Fibroblast of lung (primary cell): ENCODE measurements around the gene UBXN6. TPM values are rescaled to one million over a fixed set of nuclear protein-coding genes. Genes with fewer than 3 reads are reported as not detected.

Source experiments
- DNase-seq, 2 donors: peaks; one replicate each; pipeline versions ENCODE4 v3.0.0 to v3.0.0-alpha.2; 2010; ENCODE audit warnings: low read depth in 2 of 2
- H2AFZ ChIP-seq: 2 replicates; pipeline ENCODE4 v1.5.1; 2012; ENCODE audit warnings: low read length, control low read depth, inconsistent platforms
- H3K27ac ChIP-seq: 2 replicates; pipeline ENCODE4 v1.5.1; 2011; ENCODE audit warnings: low read length, control low read depth; ENCODE audit not compliant: insufficient read depth
- H3K27me3 ChIP-seq: 2 replicates; pipeline ENCODE4 v1.5.1; 2011; ENCODE audit warnings: mild to moderate bottlenecking, low read length; ENCODE audit not compliant: control insufficient read depth, insufficient read depth
- H3K36me3 ChIP-seq: 2 replicates; pipeline ENCODE4 v1.5.1; 2011; ENCODE audit warnings: low read length; ENCODE audit not compliant: control insufficient read depth, insufficient read depth
- H3K4me1 ChIP-seq: 2 replicates; pipeline ENCODE4 v1.5.1; 2011; ENCODE audit warnings: low read length; ENCODE audit not compliant: control insufficient read depth, insufficient read depth; ENCODE audit errors: extremely low read depth
- H3K4me2 ChIP-seq: 2 replicates; pipeline ENCODE4 v1.5.1; 2011; ENCODE audit warnings: low read length, control low read depth; ENCODE audit not compliant: insufficient read depth; ENCODE audit errors: extremely low read depth
- H3K4me3 ChIP-seq, 4 experiments: fragments of 200-600 bp in 1 of 4; sonication (generic) in 1 of 4; replicated peaks in 1 of 4; 2 replicates each; pipeline ENCODE4 v1.5.1; 2011 to 2016; ENCODE audit warnings: low read length in 4 of 4, low read depth in 3 of 4, mild to moderate bottlenecking in 3 of 4, control low read depth in 2 of 4, inconsistent platforms in 1 of 4, mixed read lengths in 1 of 4; ENCODE audit not compliant: insufficient read depth in 1 of 4; ENCODE audit errors: control extremely low read depth in 1 of 4
- H3K79me2 ChIP-seq: 2 replicates; pipeline ENCODE4 v1.5.1; 2012; ENCODE audit warnings: mild to moderate bottlenecking, low read length, inconsistent platforms; ENCODE audit not compliant: control insufficient read depth, insufficient read depth
- H3K9ac ChIP-seq: 2 replicates; pipeline ENCODE4 v1.5.1; 2011; ENCODE audit warnings: mild to moderate bottlenecking, low read length, control low read depth; ENCODE audit not compliant: insufficient read depth
- H3K9me3 ChIP-seq: 2 replicates; pipeline ENCODE4 v1.5.1; 2012; ENCODE audit warnings: low read depth, low read length; ENCODE audit not compliant: control insufficient read depth, insufficient read depth
- H4K20me1 ChIP-seq: 2 replicates; pipeline ENCODE4 v1.5.1; 2011; ENCODE audit warnings: low read length; ENCODE audit not compliant: control insufficient read depth, insufficient read depth; ENCODE audit errors: extremely low read depth
- EZH2 ChIP-seq: IDR thresholded peaks from 2 replicates; pipeline ENCODE4 v1.5.1; 2012; ENCODE audit warnings: low read length, control low read depth, mild to moderate bottlenecking; ENCODE audit errors: missing control alignments
- polyA plus RNA-seq, 2 donors: library from polyadenylated mRNA; depleted of rRNA in 1 of 2; stranded (reverse) in 1 of 2; unstranded in 1 of 2; fragments of >200 nt; gene quantifications; 2 replicates each; pipeline ENCODE4 v1.2.1, GENCODE V29; 2011 to 2012; ENCODE audit warnings: missing spikeins in 1 of 2
- total RNA-seq: library from RNA; depleted of rRNA; stranded (reverse); fragments of >200 nt; gene quantifications from 2 replicates; pipeline ENCODE4 v1.2.1, GENCODE V29; 2014
- TF ChIP-seq, protein P1 (sequence below), 2 donors: IDR thresholded peaks in 1 of 2; conservative IDR thresholded peaks in 1 of 2; 1 replicate in 1 of 2; 2 replicates in 1 of 2; pipeline ENCODE4 v1.5.1; 2011 to 2012; ENCODE audit warnings: low read length in 2 of 2, control low read depth in 1 of 2, inconsistent platforms in 1 of 2, low read depth in 1 of 2, mild to moderate bottlenecking in 1 of 2

The UBXN6 gene
- total and polyA plus RNA-seq, 2 donors (not counting 1 experiment from before 2014, with no cell fraction given): 49.1 to 114 TPM

DNA sequence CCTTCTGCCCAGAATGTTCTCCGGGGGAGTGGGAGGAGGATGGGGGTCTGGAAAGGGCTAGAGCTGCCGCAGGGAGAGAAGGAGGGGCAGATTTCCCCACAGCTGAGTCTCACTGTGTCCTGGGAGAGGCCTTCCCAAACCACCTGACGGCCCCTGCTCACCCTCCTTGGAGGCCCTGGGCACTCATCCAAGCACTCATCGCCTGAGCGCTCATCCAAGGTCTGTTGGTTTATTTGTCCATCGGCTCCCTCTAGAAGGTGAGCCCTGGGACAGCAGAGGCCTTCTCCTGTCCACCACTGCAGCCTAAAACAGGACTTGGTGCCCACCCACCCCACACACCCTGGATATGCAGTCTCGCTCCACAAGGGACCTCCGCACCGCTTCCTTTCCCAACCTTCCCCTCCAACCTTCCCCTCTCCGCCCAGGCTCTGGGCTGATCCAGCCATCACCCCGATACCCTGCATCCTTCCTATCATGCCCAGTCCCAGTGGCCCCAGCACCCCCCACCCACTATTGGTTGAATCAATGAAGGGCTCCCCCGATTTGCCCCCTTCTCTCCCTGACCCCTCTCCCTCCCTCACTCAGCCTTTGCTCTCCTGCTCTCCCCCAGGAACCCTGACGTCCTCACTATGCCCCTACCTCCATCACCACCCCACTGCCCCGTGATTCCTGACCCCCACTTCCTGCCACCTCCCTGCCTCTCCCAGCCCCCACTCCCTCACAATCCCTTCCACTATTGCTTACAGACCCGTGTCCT, 1.7 kb downstream of the UBXN6 start:
- Histone ChIP-seq H3K4me1 (peaks cover 15% of the 10 kb centered on the region), H3K27me3 (no peaks in the 10 kb centered on the region), H3K79me2 (peaks cover 27% of the 10 kb centered on the region), H3K27ac (peak overlapping the region; percentile 92), H3K4me2 (peak overlapping the region; percentile 99), H3K9me3 (no peaks in the 10 kb centered on the region), H2AFZ (no peak overlapping the region), H3K9ac (peak overlapping the region; percentile 81), H3K4me3 (peak overlapping the region; percentile 62 to 94 (median 74)), H4K20me1 (no peaks in the 10 kb centered on the region), H3K36me3 (peaks cover 23% of the 10 kb centered on the region)
- peak; percentile 61 to 78 for DNase-seq
- TF ChIP-seq EZH2: no peak
- TF ChIP-seq, protein P1, sequence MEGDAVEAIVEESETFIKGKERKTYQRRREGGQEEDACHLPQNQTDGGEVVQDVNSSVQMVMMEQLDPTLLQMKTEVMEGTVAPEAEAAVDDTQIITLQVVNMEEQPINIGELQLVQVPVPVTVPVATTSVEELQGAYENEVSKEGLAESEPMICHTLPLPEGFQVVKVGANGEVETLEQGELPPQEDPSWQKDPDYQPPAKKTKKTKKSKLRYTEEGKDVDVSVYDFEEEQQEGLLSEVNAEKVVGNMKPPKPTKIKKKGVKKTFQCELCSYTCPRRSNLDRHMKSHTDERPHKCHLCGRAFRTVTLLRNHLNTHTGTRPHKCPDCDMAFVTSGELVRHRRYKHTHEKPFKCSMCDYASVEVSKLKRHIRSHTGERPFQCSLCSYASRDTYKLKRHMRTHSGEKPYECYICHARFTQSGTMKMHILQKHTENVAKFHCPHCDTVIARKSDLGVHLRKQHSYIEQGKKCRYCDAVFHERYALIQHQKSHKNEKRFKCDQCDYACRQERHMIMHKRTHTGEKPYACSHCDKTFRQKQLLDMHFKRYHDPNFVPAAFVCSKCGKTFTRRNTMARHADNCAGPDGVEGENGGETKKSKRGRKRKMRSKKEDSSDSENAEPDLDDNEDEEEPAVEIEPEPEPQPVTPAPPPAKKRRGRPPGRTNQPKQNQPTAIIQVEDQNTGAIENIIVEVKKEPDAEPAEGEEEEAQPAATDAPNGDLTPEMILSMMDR (conservative IDR thresholded peaks at IDR 0.05 in 1 of 2, IDR thresholded peaks at IDR 0.05 in 1 of 2; ENCODE audit: low read depth in 1 of 2, low read length in 2 of 2): peak in 1 of 2 donors; percentile 7

DNA sequence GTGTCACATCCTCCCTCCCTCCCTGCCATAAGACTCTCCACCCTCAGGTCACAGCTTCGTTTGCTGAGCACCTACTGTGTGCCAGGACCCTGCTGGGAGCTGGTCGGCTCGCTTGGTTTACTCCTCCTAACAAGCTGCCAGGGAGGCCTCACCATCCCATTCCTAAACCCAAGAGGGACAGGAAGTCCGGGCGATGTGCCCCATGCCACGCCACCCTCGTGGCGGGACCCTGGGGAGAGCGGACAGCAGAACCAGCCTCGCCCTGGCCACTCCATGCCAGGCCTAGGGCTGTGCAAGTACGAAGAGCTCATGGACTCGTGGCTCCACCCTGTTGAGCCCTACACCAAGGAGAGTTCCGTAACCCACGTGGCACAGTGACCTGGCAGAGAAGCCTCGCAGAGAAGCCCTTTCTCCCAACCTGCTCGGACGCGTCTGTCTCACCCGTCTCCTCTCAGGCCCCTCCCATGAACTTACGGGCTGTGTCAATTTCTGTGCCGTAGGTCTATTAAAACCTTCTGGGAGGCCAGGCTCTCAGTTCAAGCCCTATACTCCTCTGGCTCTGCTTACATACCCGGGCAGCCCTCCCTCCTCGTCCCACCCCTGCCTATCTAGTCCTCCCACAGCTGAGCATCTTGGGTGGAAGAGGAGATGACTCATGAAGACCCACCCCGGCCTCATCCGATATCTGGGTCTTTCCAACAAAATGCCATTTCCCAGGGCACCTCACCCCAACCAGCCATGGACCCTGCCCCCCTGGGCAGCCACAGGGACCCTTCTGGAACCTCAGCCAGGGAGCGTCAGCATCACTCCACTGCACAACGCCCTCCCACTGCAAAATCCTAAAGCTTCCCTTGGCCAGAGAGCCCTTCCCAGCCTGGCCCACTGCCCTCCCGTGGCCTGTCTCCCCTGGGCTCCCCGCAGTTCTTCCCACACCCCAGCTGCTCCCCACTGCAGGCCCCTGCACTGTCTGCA, 2.6 kb downstream of the UBXN6 start:
- H3K27me3 ChIP-seq: no peaks in the 10 kb centered on the region
- peak; percentile 26 to 71 for DNase-seq
- H3K4me1 ChIP-seq: peaks cover 15% of the 10 kb centered on the region
- peaks cover 27% of the 10 kb centered on the region for H3K79me2 ChIP-seq
- peak overlapping the region; percentile 67 for H3K27ac ChIP-seq
- no peak for TF ChIP-seq EZH2
- H3K36me3 ChIP-seq: peaks cover 26% of the 10 kb centered on the region
- H3K9ac ChIP-seq: no peak overlapping the region
- no peaks in the 10 kb centered on the region for H4K20me1 ChIP-seq
- H2AFZ ChIP-seq: no peak overlapping the region
- H3K4me3 ChIP-seq: peak overlapping the region; percentile 27 to 94 (median 58)
- H3K4me2 ChIP-seq: peak overlapping the region; percentile 99
- H3K9me3 ChIP-seq: no peaks in the 10 kb centered on the region

DNA sequence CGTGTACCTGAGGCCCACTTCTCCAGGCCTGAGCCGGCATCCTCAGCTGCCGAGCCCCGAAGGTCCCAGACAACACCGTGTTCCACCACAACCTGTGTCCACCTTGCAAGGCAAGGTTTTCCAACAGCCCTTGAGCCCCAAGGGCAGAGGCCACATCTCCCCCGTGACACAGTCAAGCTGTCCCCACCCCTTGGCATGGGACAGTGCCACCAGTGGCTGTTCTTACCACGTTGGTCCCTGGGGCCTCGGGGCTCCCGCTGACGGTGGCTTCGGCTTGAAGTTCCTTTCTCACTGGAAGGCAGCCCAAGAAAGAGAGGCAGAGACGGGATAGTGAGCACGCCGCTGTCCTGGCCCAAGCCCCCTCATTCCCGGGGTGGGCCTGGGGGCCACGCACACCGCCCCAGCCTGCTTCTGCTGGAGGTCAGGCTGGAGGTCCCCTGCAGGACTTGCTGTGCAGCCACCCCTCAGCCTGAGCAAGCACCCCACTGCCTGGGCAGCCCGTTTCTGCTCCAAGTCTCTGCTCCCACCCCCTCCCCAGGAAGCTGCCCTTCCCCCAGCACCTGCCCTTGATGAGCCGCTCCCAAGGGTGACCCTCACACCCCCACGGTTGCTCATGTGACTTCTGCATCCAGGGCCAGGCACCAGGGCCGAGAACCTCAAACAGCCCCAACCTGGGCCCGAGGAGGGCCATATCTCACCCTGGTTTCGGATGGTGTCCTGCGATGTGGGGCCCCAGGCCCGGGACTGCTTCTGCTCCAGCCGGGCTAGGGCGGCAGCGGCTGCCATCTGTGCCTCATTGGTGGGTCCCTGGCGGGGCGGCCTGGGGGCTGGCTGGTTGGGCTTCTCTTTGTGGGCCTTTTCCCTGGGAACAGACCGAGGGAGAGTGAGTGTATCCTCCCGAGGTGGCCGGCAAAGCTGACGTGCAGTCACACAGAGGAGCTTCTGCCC, 4.1 kb downstream of the UBXN6 start:
- TF ChIP-seq, protein P1 (conservative IDR thresholded peaks at IDR 0.05 in 1 of 2, IDR thresholded peaks at IDR 0.05 in 1 of 2; ENCODE audit: low read depth in 1 of 2, low read length in 2 of 2): no peak
- TF ChIP-seq EZH2: no peak
- no peak overlapping the region for H3K4me3 ChIP-seq
- no peak overlapping the region for H3K27ac ChIP-seq
- H3K27me3 ChIP-seq: no peaks in the 10 kb centered on the region
- H2AFZ ChIP-seq: no peak overlapping the region
- DNase-seq: no peak
- H3K4me2 ChIP-seq: no peak overlapping the region
- peaks cover 27% of the 10 kb centered on the region for H3K79me2 ChIP-seq
- peaks cover 36% of the 10 kb centered on the region for H3K36me3 ChIP-seq
- H3K4me1 ChIP-seq: peaks cover 18% of the 10 kb centered on the region
- H4K20me1 ChIP-seq: no peaks in the 10 kb centered on the region
- H3K9ac ChIP-seq: no peak overlapping the region
- H3K9me3 ChIP-seq: no peaks in the 10 kb centered on the region
